HG02798 (cell line): Measurements from ENCODE around the gene QRICH1.

Source experiments
- ATAC-seq: cut with Tn5 transposase; IDR thresholded peaks from one replicate; pipeline ENCODE4 v1.9.1; 2021; ENCODE audit warnings: mild to moderate bottlenecking; ENCODE audit not compliant: unreplicated experiment, poor library complexity

Gene QRICH1

GRCh38 chr3:49119439-49119838, 25.6 kb upstream of the QRICH1 start:
- no peak for ATAC-seq

- no peak for ATAC-seq
Observed at GRCh38 chr3:49119036-49119435, 25.2 kb upstream of the QRICH1 start.

- no peak for ATAC-seq
Observed at GRCh38 chr3:49112262-49112661, 18.4 kb upstream of the QRICH1 start.

- ATAC-seq, result no peak
Observed at GRCh38 chr3:49111347-49111746, 17.5 kb upstream of the QRICH1 start.

GRCh38 chr3:49110780-49111179, 16.9 kb upstream of the QRICH1 start:
- no peak for ATAC-seq

GRCh38 chr3:49108346-49108745, 14.5 kb upstream of the QRICH1 start:
- no peak for ATAC-seq

GRCh38 chr3:49104427-49105291, 10.8 kb upstream of the QRICH1 start, which contains the start of gene QARS1:
Gene QARS1 (minus strand): TSS chr3:49104757. CDS start chr3:49104733, 24 bp downstream.
- ATAC-seq, result peak; percentile 95

- ATAC-seq, result no peak
Observed at GRCh38 chr3:49104052-49104426, 10.2 kb upstream of the QRICH1 start.

- no peak for ATAC-seq
Observed at GRCh38 chr3:49100046-49100615, 6.3 kb upstream of the QRICH1 start.

GRCh38 chr3:49098910-49099630, 5.2 kb upstream of the QRICH1 start:
- ATAC-seq, result no peak

GRCh38 chr3:49098429-49098828, 4.6 kb upstream of the QRICH1 start:
- no peak for ATAC-seq

- peak; percentile 52 for ATAC-seq
Observed at GRCh38 chr3:49092938-49093852, 676 bp downstream of the QRICH1 start.

- ATAC-seq, result no peak
Observed at GRCh38 chr3:49081429-49081828, 12.4 kb downstream of the QRICH1 start.

GRCh38 chr3:49079270-49079669, 14.6 kb downstream of the QRICH1 start:
- no peak for ATAC-seq

- ATAC-seq, result no peak
Observed at GRCh38 chr3:49076646-49077045, 17.2 kb downstream of the QRICH1 start.

- no peak for ATAC-seq
Observed at GRCh38 chr3:49076116-49076515, 17.8 kb downstream of the QRICH1 start.

- ATAC-seq, result no peak
Observed at GRCh38 chr3:49058011-49058410, 35.9 kb downstream of the QRICH1 start.

- ATAC-seq, result no peak
Observed at GRCh38 chr3:49057268-49057667, 36.6 kb downstream of the QRICH1 start.

- ATAC-seq, result no peak
Observed at GRCh38 chr3:49054344-49054862, 39.5 kb downstream of the QRICH1 start.

GRCh38 chr3:49053543-49053942, 40.3 kb downstream of the QRICH1 start:
- ATAC-seq, result no peak
